8988T (cell line): ENCODE data around the gene ELOA2.
"Not testable (repeated sequence)": the region's sequence is repeated elsewhere in the genome, so short reads cannot be mapped to it uniquely, and the experiment has no call there.

Experiments
- DNase-seq: peaks from one replicate; pipeline ENCODE4 v3.0.0; 2011

The ELOA2 gene

GRCh38 chr18:47020757-47021156 is 14.7 kb downstream of the ELOA2 start:
- DNase-seq = not testable (repeated sequence)

- not testable (repeated sequence) for DNase-seq
These were observed 15.6 kb downstream of the ELOA2 start for GRCh38 chr18:47019870-47020269.
